HG03135 (cell line): Measurements from ENCODE around the gene CNPPD1.

Experiments used
- ATAC-seq: cut with Tn5 transposase; IDR thresholded peaks from one replicate; pipeline ENCODE4 v1.9.1; 2021; ENCODE audit warnings: mild to moderate bottlenecking, moderate library complexity; ENCODE audit not compliant: unreplicated experiment

The CNPPD1 gene

DNA sequence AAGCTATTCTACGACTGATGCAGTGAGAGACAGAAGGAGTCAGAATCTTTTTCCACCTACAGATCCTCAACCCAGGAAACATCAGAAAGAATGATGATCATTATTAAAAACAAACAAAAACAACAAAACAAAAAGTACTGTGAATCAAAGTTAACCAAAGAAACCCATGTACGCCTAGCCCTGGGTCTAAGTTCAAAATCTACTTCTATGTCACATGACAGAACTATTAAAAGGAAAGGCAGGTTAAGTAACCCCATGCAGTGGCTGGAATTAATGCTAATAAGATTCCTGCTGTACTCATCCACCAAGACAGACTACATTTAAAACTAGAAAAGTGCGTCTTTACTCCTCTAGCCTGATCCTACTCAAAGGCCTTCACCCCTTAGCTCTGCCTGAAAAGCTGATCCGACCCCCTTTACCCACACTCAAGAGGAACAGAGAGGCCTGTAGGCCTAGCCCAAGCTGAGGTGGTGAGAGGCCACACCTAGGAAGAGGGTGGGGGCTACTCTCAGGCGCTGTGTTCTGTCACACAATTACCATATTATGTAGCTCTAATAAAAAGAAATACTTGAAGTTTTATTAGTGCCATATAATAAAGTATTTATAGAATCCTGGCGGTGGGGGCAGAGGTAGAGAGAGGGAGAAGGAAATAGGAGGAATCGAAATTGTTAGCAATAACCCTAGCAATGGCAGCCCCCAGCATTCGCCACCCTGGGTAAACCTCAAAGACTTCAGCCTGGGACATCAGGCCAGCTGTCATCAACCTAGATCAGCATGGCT lies 53.2 kb downstream of the CNPPD1 start:
- no peak for ATAC-seq

DNA sequence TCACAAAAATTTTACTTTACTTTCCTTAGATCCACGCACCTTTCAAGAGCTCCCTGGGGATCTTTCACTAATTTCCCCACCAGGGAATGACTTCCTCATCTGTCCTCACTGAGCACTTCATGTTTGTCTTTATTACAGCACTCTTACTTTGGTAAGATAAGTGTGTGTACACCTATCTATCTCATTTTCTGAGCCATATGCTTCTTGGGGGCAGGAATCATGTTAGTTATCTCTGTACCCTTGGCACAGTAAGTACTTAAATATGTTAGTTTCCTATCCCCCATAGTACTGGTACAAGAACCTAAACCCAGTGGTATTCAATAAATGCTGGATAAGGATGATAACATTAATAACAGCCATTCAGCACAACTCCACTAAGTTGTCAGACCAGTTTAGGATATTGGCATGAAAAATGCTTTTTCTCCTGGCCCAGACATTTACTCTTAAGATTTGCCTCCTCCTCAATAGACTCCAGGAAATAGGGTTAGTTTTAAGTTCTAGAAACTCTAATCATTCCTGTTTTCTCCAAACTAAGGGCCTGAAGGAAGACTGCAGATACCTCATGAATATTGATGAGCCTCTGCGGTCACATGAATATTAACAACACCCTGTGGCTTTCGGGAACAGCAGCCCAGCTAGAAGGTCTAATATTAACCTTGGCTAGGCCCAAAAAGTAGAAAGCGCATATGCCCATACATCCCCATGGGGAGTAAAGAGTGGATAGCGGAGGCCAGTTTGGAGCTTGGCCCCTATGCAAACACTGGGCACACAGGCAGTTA lies 54.3 kb downstream of the CNPPD1 start:
- no peak for ATAC-seq
